COLO668 (cell line): ENCODE measurements around the gene RIMBP2.

Experiments
- DNase-seq: peaks from one replicate; lab custom pipeline; 2025; ENCODE audit not compliant: unreplicated experiment; lab: John Stamatoyannopoulos, UW

The RIMBP2 gene

GRCh38 chr12:130474599-130475269 lies 241.4 kb downstream of the RIMBP2 start:
- no peak for DNase-seq

- no peak for DNase-seq
Observed at GRCh38 chr12:130473266-130473665, 242.8 kb downstream of the RIMBP2 start.

- DNase-seq: no peak
Observed at GRCh38 chr12:130470969-130471368, 245.1 kb downstream of the RIMBP2 start.

- no peak for DNase-seq
Observed at GRCh38 chr12:130469552-130469951, 246.5 kb downstream of the RIMBP2 start.

GRCh38 chr12:130468700-130469245 lies 247.3 kb downstream of the RIMBP2 start:
- DNase-seq: no peak

- no peak for DNase-seq
Observed at GRCh38 chr12:130468186-130468585, 247.9 kb downstream of the RIMBP2 start.

- DNase-seq: no peak
Observed at GRCh38 chr12:130465626-130466025, 250.5 kb downstream of the RIMBP2 start.

- no peak for DNase-seq
Observed at GRCh38 chr12:130465046-130465445, 251.1 kb downstream of the RIMBP2 start.

GRCh38 chr12:130463818-130464670 lies 252.1 kb downstream of the RIMBP2 start:
- no peak for DNase-seq

GRCh38 chr12:130463275-130463658 lies 252.8 kb downstream of the RIMBP2 start:
- no peak for DNase-seq

GRCh38 chr12:130462558-130463274 lies 253.4 kb downstream of the RIMBP2 start:
- no peak for DNase-seq

- DNase-seq: no peak
Observed at GRCh38 chr12:130461839-130462557, 254.1 kb downstream of the RIMBP2 start.

- peak; percentile 26 for DNase-seq
Observed at GRCh38 chr12:130461447-130461815, 254.7 kb downstream of the RIMBP2 start.

GRCh38 chr12:130460611-130461446 lies 255.3 kb downstream of the RIMBP2 start:
- DNase-seq: peak; percentile 2

- no peak for DNase-seq
Observed at GRCh38 chr12:130459916-130460315, 256.2 kb downstream of the RIMBP2 start.

- no peak for DNase-seq
Observed at GRCh38 chr12:130458341-130458740, 257.8 kb downstream of the RIMBP2 start.

- DNase-seq: no peak
Observed at GRCh38 chr12:130457215-130457614, 258.9 kb downstream of the RIMBP2 start.

- peak; percentile 35 for DNase-seq
Observed at GRCh38 chr12:130456375-130457199, 259.5 kb downstream of the RIMBP2 start.

GRCh38 chr12:130455161-130455560 lies 260.9 kb downstream of the RIMBP2 start:
- no peak for DNase-seq
